OCI-M1 (cell line): Measurements from ENCODE around the gene SPATA32.
"Not testable (repeated sequence)": the region's sequence is repeated elsewhere in the genome, so short reads cannot be mapped to it uniquely, and the experiment has no call there.

Experiments
- DNase-seq: peaks from one replicate; lab custom pipeline; 2025; lab: John Stamatoyannopoulos, UW

The SPATA32 gene, protein sequence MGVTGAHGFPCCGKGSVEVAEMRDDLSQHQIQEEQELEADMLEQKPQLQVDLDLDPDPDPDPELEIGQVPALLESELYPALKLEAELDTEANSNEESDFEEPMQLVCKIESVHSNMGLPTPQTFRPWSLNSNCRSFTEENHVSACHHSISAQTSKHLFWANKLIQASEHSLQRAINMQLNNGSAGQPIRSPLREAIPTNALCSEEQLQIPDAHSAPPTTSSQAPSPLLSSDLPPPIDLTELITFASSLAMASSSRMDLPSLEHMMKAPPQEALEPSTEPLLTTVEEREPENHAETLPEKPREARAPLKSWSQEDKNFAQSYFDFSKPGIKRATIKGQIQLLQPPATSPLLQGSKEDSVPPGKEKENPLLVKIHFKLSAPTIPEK

DNA sequence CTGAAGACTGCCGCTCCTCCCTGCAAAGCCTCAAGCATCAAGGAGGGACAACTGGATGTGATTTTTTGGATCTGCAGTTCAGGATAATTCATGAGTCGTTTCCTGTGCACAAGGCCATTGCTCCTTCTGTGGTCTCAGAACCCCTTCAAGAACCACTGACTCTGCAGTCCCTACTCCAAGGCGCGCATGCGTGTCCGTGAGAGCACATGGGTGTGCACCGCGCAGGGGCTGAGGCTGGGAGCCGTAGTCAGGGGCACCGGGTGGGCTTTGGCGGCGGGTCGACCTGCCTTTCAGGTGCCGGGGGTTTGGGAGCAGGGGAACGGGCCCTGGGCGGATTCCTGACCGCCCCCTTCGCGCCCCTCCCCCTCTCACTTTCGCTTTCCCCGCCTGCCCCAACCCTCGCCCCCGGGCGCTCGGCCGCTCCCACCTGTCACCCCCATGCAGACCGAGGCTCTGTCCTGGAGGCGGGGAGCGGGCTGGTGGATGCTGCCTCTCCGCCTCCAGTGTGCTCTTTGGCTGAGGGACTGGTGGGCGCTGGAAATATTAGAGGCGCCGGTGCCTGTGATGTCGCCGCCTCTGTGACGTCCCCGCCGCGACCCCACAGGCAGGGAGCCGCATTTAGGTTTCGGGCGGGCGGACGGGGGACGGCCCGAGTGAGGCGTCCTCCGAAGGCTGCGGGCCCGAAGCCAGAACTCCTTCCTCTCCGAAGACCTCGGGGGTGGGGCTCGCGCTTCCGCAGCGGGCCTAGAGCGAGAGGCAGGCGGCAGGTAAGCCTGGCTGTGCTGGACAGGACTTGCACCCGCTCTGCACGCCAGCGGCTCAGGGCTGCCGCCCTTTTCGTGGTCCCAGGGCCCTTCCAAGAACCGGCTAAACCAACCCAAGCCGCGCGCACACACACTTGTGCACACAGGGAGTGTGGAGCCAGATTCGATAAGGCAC lies at the start of gene SPATA32:
Gene SPATA32 (minus strand): TSS at position 518 of the 939 bp plus-strand sequence. CDS start 78 bp downstream, at position 440.
- peak; percentile 6 for DNase-seq

DNA sequence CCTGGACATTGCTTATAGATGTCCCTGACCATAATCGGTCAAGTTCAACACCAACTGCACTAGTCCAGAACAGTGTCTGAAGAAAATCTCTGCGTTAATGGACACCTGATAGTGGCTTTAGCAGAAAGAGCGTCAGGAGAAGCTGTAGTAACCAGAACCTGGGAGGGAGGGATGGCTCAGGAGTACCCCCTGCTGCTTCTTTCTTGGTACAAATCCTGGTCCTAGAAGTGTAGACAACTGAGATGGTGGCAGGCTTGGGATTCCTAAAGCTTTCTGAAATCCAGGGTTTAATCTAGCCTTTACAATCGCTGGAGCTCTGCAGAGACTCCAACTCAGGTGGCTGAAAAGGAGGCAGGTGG lies 49.5 kb upstream of the SPATA32 start:
- DNase-seq = no peak

DNA sequence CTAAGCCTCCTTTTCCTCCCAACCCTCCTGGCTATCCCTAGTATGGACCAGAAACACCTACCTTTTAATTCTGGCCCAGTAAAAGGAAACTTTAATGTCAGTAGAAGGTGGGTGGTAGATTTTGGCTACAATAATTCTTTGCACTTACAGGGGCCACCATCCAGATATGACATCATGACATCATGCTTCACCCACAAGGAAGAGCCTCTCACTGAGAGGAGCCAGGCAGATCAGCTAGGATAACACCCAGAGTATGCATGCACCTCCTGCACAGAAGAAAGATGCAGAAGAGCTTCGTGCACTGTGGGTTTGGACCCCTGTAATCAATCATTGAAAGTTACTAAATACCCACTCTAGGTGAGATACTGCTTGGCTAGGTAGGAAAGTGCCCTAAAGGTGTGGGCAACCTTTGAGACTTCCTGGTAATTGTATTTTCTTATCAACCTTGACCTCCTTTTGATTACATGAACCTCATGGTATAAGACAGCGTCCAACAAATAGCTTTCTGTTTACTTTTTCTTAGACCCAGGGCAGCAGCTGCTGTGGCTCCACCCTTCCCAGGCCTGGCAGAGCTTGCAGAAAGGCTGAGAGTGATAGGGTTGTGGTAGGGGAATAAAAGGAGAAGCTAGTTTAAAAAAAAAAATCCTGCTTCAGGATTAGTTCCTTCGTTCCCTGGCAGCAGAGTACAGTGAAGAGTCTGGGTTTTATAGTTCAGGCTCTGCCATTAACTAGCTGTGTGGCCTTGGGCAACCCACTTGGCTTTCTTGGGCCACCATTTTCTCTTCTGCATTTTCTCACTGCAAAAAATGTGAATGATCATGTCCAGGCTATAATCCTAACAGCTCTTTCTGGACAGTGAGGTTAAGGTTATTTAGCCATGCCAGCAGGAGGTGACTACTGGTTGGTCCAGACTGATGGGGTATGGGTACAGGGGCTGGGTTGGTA lies 48.8 kb upstream of the SPATA32 start:
- peak; percentile 82 for DNase-seq

DNA sequence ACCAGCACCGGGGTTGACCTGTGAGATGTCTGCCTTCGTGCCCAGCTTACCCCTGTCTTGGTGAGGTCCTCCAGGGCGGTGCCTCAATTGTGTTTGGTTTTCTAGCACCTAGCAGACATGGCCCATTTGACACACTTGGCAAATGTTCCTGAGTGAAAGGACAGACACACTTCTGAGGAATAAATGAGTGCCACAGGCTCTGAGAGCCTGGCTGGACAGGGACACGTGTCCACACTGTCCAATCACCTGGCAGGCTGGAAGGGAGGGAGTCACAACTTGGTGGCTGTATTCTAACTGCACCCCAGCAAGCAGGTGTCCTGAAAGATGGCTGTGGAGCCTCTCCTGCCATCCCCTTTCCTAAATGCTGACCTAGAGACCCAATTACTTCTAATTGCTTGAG lies 47.5 kb upstream of the SPATA32 start:
- no peak for DNase-seq

DNA sequence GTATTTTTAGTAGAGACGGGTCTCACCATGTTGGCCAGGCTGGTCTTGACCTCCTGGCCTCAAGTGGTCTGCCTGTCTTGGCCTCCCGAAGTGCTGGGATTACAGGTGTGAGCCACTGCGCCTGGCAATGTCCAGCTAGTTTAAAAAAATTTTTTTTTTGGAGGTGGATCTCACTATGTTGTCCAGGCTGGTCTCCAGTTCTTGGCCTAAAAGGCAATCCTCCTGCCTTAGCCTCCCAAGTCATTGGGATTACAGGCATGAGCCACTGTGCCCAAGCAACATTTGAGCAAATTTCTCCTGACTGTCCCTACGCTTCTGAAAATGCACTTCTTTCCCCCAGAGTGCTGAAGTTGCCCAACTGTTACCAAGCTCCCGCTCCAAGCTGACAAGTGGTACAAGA lies 46.9 kb upstream of the SPATA32 start:
- no peak for DNase-seq

DNA sequence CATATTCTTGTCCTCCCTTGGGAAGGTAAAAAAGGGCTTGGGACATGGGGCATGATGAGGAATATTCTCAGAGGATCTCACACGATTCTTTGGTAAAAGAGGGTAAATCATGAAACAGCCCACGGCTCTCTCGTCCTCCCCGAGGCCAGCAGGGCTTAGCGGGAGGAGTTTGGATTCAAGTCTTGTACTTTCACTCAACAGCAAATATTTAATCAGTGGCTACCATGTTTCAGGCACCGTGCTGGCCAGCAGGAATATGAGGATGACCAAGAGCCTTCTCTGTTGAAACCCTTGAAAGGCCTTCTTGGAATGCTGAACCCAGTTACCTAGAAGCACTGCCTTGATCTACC lies 46.1 kb upstream of the SPATA32 start:
- DNase-seq = no peak

DNA sequence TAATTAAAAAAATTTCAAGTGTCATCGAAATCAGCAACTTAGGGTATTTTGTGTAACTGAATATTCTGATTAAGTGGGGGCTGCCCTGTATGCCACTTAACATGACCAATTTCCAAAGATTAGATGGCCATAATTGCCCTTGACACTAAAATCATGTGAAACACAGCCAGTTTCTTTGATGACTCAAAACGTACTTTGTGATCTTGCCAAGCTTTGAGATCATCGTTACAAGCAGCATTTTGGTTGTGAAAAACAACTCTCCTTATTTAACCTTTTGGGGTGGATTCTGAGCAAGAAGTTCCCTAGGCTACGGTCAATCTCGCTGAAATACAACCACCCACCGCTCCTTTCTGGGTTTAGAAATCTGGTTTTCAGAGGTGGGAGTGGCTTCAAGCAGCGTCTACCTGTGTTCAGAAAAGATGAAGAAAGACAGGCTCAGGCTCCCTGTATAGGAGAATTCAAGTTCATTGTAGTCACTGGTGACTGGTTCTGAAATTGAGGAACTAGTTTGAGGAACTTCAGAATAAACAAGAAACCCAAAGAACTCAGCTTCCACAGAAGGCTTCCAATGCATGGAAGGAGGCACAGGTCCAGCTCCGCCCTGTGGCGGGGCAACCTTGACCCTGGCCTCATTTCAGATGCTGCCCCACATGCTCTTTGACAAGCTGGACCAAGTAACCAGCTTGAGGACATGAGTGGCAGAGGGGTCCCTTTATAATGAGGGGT lies 45.6 kb upstream of the SPATA32 start:
- peak; percentile 85 for DNase-seq

DNA sequence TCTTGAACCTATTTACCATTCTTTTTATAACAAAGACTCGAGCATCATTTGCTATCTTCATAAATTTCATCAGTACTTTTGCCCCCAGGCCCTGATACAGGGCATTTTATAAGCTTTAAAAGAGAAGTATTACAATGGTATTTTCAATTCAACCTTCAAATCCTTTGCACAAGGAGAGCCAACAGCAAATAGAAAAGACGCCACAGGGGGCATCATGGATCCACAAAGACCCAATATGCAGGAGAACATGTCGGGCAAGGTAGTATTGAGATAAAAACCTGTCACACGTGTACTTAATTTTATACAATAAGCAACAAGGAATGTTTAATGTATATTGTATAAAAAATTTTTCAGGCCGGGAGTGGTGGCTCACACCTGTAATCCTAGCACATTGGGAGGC lies 44.7 kb upstream of the SPATA32 start:
- no peak for DNase-seq

DNA sequence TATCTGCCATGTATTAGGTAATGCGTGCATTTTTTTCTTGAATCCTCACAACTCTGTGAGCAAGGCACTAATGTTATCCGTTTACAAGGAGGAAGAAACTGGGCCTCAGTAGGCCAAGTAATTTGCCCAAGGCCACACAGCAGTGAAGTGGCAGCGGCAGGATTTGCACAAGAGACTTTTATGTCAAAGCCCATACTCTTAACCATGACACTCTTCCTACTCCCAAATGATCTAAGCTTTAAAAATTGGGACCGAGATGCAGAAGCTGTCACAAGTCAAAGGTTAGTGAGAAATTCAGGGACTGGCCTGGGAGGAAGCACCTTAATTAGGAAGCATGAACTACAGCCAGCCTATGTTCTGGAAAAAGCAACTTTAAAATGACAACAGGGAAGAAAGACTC lies 44.2 kb upstream of the SPATA32 start:
- no peak for DNase-seq

DNA sequence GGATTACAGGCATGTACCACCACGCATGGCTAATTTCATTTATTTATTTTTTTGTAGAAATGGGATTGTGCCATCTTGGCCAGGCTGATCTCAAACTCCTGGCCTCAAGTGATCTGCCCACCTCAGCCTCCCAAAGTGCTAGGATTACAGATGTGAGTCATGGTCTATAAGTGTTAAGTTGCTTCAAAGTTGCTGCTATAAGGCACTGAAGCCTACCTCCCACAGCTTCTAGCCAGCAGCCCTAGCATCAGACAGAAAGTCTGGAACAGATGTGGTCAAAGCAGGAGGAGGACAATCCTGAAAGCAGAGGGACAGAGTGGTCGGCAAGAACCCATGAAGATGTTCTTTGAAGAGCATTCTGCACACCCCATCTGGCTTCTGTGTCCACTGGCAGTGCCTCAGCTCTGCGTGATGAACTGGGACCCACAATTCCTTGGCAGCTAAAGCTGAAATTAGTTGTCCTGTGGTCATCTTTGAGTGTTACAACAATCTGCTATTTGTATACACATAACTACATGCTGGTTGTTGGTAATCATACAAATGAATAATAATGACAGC lies 43.7 kb upstream of the SPATA32 start:
- DNase-seq = no peak

DNA sequence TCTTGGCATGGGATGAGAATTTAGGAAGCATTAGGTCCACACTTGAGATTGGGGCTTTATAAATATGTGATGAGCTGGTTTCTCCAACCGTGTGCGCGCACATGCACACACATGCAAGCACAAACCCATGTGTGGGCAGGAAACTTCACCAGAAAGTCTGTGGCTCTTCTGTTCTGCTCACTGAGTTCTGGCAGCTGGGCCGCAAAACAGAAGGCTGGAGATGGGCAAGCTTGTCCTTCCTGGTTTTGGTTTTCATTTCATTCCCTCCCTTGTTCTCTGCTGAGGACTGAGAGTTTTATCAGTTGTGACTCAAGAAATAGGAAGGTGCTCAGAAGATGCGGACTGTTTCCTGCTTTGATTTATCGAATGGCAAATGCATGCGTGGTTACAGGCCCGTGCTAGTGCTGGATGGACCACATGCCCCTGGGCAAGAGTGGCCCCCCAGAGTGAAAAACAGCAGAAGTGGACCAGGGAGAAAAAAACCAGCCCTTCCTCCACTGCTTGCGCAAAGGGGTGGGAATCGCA lies 40.8 kb upstream of the SPATA32 start:
- no peak for DNase-seq

DNA sequence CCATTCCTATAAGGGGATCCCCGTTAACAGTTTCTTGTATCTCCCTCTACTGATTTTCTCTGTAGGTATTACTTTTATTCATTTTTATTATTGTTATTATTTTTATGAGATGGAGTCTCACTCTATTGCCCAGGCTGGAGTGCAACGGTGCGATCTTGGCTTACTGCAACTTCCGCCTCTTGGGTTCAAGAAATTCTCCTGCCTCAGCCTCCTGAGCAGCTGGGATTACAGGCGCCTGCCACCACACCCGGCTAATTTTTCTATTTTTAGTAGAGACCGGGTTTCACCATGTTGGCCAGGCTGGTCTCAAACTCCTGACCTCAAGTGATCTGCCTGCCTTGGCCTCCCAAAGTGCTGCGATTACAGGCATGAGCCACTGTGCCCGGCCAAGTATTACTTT lies 40.3 kb upstream of the SPATA32 start:
- DNase-seq = not testable (repeated sequence)

DNA sequence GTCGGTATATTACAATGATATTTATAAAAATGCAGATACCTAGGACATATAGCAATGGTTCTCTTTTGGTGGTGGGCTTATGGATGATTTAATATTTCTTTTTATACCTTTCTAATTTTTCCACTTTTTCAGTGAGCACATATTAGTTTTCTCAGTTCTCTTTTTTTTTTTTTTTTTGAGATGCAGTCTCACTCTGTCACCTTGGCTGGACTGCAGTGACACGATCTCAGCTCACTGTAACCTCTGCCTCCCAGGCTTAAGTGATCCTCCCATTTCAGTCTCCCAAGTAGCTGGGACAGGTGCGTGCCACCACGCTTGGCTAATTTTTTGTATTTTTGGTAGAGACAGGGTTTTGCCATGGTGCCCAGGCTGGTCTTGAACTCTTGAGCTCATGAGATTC lies 39.8 kb upstream of the SPATA32 start:
- no peak for DNase-seq

DNA sequence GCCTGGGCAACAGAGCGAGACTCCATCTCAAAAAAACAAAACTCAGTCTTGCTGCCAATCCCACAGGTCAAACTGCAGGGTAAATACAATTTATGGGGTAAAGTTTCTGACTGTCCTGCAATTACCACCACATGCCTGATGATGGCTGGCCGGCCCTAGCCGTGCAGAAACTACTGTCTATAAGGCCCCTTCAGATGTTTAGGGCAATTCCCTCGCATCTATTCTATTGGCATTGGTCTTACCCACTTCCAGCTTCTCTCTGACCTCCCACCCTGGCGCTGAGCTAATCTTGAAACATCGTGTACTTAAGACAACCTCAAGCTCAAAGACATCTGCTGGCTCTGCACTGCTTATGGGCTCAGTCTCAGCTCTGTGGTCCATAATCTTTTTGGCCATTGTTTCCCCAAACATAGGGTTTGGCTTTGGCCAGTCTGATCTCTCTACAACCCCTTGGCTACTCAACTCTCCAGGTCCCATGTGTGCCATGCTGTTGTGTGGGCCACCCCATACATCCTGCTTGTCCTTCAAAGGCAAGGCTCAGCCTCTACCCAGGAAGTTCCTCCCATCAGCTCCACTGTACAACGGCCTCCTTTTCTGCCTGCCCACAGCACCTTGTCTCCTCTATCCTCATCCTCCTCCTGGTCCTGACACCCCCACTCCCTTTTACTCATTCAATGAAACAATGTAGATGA lies 38.3 kb upstream of the SPATA32 start:
- no peak for DNase-seq

DNA sequence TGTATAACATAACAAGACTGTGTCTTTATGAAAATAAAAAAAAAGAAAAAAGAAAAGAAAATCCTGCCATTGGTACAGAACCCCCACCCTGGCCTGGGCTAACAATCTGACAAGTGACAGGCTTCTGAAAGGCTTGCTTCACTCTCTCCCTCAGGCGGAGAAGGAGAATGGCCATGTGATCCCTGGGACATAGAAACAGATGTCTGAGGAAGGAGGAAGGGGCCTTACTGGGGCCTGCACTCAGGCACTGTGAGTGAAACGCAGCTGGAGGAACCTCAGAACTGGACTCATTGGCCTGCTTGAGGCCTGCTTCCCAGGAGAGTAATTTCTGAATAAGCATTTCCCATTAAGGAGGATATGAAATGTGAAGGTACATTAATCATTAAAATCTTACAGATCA lies 37.5 kb upstream of the SPATA32 start:
- no peak for DNase-seq

DNA sequence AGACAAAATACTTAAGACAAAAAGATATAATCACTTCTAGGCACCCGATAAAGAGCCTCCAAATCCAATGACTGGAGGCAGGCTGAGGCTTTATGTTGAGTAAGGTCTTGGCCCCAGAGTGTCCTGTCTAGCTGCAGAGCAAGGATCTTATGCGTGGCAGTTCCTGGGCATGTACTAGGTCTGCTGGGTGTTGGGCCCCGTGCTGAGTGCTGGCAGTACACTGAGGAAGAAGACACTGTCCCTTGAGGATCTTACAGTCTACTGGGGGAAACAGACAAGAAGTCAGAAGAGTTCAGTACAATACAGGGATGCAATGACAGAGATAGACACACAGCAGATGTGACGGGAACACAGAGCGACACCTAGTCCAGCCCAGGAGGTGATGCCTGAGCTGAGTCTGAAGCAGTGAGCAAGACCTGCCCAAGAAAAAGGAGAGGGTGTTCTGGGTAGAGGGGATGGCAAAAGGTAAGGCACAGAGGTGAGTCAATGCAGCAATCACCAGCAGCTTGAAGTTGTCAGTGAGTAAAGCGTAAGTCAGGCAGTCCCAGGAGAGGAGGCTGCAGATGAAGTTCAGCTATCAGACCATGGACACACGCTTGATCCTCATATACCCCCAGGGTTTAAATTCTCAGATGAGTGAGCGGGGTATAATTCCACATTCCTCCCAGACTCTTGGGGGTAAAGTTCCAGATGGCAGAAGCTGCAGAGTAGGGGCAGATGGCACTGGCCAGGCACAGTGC lies 36.8 kb upstream of the SPATA32 start:
- DNase-seq = no peak

DNA sequence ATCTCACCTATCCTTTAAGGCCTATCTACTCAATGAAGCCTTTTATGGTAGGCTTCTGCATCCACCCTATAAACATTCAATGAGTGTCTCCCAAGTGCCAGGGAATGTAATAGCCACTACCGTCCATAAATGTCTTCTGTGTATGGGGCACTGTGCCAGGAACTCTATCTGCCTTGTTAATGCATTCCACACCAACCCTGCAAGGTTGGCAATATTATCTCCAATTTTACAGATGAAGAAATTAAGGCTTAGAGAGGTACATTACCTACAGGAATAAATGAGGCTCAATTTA lies 34.9 kb upstream of the SPATA32 start:
- no peak for DNase-seq

DNA sequence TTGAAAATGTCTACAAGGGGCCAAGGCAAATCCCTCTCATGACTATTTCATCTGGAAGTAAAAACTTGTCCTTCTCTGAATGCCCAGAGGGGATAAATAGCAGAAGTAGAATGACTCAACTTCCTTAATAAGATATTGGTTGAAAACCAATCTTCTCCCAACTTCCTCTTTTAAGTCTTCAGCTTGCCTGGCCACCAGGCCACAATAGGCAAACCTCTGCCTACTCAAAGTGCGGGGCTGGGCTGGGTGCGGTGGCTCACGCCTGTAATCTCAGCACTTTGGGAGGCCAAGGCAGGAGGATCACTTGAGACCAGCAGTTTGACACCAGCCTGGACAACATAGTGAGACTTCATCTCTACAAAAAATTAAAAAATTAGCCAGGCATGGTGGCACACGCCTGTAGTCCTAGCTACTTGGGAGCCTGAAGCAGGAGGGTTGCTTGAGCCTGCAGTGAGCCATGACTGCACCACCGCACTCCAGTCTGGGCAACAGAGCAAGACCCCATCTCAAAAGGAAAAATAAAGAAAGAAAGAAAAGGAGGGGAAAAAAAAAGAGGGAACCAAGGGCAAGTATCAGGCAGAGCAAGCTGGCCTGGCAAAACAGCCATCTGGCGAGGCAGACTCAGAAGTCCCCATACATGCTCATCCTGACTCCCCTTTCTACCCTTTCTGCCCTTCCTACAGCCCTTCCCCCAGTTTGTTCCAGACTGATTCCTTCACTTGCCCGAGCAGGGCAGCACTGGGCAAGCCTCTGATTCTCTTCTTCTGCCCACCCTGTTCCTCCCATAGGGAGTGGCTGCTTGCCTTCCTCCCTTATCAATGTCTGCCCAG lies 34.3 kb upstream of the SPATA32 start:
- peak; percentile 95 for DNase-seq

DNA sequence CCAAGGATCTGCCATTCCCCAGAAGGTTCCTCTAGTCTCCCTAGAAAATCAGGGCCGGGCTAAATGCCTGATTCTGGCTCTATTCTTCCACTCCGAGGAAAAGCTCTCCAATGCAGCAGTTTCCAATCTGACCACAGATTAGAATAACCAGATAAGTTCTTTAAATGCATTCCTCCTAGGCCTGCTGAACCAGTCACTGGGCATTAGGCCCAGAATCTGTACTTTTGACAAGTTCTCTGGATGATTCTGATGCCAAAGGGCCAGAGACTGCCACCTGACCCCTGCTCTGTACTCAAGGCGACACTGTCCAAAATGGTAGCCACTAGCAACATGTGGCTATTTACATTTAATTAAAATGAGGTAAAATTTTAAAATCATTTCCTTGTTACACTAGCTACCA lies 32.6 kb upstream of the SPATA32 start:
- no peak for DNase-seq
